Measurements from ENCODE around the gene YDJC.

DNA sequence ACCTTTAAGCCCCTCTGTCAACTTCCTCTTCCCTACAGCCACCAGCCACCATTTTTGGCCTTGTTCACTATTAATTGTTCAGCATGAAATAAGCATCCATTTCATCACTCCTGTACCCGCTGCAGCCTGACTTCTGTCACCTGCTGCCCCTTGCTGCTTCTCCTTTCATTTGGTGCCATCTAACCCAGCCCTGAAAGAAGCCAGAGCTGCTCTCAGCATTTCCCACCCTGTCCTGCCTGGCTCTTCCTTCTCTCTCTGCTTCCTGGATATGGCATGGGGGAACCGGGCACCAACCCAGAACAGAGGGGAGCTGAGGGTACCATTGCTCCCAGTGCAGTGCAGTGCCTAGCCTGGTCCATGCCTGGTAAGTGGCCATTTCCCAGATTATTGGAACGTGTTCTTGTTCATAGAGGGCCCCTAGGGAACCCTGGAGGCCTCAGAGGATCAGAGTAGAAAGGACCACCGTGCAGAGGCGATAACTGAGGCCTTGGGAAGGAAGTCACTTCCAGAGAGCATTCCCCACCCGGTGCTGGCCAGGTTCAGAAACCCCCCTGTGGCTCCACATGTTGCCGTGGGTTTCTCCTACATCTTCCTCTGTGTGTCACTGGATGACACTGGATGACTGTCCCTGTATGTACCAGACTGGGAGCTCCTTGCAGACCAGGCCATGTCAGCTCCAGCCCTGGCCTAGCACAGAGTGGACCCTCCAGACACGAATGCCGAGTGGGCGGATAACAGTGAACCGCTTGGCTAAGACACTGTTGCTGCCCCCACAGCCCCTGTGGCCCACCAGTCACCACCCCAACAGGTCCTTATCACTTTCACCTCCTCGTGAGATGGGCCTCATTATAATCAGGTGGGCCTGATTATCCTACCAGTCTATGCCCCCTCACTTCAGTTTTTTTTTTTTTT is 4.7 kb downstream of the YDJC start:
- TF ChIP-seq CTCF (IDR thresholded peaks at IDR 0.05) (no peak), EZH2 (IDR thresholded peaks at IDR 0.05; ENCODE audit: borderline replicate concordance, insufficient read depth, low read depth, low read length, poor library complexity, severe bottlenecking) (no peak)
